Cardiac fibroblast (primary cell): ENCODE results near the gene CFAP46.

Experiments used
- DNase-seq, 2 donors: peaks; one replicate each; pipeline versions ENCODE4 v3.0.0 to v3.0.0-alpha.2; 2010; ENCODE audit warnings: low read depth in 2 of 2
- H3K4me3 ChIP-seq, 2 donors: replicated peaks in 1 of 2; 1 replicate in 1 of 2; 2 replicates in 1 of 2; pipeline ENCODE4 v1.5.1; 2011; ENCODE audit warnings: low read depth in 2 of 2, low read length in 2 of 2, mild to moderate bottlenecking in 2 of 2, moderate library complexity in 1 of 2
- TF ChIP-seq, protein P1 (sequence below): IDR thresholded peaks from one replicate; pipeline ENCODE4 v1.5.1; 2011; ENCODE audit warnings: low read depth, mild to moderate bottlenecking, low read length, inconsistent platforms

CFAP46 gene

DNA sequence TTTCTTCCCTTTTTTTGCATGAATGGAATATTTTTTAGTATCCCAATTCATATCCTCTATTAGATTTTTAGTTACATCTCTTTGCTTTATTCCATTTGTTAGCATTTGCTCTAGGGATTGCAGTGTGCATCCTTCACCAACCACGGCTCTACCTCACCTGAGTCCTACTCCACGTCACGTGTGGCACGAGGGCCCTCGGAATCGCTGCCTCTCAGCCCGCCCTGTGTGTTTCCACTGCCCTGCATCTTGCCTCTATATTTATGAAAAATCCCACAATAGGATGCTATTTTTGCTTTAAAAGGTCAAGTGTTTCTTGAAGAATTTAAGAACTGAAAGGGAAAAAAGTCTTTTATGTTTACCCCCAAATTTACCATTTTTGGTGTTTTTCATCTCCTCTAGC is 41.0 kb downstream of the CFAP46 start:
- DNase-seq: no peak
- no peak overlapping the region for H3K4me3 ChIP-seq
- TF ChIP-seq, protein P1, sequence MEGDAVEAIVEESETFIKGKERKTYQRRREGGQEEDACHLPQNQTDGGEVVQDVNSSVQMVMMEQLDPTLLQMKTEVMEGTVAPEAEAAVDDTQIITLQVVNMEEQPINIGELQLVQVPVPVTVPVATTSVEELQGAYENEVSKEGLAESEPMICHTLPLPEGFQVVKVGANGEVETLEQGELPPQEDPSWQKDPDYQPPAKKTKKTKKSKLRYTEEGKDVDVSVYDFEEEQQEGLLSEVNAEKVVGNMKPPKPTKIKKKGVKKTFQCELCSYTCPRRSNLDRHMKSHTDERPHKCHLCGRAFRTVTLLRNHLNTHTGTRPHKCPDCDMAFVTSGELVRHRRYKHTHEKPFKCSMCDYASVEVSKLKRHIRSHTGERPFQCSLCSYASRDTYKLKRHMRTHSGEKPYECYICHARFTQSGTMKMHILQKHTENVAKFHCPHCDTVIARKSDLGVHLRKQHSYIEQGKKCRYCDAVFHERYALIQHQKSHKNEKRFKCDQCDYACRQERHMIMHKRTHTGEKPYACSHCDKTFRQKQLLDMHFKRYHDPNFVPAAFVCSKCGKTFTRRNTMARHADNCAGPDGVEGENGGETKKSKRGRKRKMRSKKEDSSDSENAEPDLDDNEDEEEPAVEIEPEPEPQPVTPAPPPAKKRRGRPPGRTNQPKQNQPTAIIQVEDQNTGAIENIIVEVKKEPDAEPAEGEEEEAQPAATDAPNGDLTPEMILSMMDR: no peak

DNA sequence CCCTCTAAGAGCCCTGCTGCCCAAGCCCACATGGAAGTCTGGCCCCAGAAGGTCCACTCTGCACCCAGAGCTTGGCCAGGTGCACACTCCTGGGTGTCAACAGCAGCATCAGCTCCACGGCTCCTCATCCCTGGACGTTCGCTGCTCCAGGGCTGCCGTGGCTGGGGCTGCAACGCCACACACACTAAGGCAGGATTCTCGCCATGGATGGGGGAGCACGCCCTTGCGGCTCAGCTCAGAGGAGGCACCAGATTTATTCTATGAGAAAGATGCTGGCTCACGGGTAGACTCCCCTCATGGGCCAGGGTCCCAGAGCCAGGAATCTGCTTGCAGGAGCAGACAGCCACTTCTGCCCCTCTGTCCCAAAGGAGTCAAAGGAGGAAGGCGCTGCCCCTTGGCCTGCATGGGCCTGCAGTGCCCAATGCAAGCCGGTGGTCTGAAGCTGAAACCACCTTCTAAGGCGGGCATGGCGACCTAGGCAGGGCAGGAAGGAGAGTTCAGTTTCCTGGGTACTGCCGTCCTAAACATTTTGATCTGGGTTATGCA is 42.1 kb downstream of the CFAP46 start:
- TF ChIP-seq, protein P1: no peak
- no peak overlapping the region for H3K4me3 ChIP-seq
- no peak for DNase-seq

DNA sequence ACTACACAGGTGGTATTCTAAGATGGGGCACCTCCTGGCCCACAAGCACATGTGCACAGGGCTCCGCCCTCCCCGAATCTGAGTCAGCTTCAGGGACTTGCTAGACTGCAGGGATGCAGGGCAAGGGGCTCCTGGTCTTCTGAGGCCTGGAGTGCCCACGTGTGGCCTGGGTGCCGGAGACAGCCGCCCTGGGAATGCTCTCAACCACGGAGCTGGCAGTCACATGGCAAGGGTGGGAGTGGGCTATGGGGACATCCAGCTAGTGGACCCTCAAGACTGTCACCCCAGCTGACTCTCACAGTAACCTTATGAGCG is 42.7 kb downstream of the CFAP46 start:
- no peak overlapping the region for H3K4me3 ChIP-seq
- TF ChIP-seq, protein P1: no peak
- DNase-seq: no peak

DNA sequence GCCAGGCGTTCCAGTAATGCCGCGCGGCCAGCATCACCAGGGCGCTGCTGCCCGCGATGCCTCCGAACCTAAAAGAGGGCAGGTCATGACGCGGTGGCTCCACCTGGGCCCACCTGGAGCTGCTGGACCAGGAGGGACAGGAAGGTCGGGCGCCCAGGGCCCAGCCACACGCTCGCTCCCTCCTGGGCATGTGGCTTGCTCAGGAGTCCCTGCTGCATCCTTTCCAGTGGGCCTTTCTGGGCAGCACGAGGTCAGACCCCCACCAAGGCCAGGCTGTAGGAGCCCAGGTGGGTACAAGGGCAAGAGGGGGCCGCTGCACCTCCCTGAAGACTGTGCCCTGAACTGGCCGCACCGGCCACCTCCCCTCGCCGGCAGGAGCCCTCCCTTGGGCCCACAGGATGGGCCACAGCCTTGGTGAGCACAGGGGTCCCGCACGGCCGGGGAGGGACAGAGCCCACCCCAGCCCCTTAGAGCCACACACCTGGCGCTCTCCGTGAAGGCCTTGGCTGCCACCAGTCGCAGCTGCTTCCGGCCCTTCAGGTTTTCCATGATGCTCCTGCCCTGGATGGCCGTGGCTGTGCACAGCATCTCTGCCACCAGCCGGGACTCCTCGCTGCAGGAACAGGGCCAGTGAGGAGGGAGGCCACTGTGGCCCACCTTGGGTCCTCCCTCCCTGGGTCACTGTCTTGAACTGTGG is 43.2 kb downstream of the CFAP46 start:
- TF ChIP-seq, protein P1: no peak
- no peak for DNase-seq

DNA sequence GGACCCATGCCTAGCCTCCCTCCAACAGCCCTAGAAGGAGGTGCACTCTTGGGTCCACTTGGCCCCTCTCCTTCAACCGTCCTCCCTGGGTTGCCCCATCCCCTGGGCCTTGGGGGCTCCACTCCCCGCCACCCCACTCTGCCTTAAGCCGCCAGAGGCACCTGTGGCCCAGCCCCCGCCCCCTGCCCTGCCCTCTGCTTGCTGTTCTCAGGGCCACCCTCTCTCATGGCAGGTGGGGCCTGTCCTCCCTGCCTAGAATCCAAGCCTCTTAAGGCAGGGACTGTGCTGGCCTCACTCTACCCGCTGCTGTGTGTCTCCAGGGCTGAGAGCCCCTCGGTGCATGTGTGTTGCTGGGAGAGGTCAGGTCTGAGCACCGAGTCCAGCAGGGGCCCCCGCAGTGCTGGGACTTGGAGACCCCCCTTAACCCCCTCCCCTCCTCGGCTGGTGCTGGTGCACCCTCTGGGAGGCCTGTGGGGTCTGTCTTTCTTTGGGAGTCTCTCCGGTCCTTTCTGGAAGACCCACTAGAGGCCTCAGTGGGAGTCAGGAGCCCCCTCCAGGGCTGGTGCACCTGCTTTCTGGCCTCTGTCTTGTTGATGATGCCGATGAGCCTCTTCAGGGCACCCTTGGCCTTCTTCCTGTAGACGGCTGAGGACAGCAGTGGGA is 43.8 kb downstream of the CFAP46 start:
- TF ChIP-seq, protein P1: no peak
- no peak overlapping the region for H3K4me3 ChIP-seq
- no peak for DNase-seq

More for the DNA sequence above, 43.2 kb downstream of the CFAP46 start:
- no peak overlapping the region for H3K4me3 ChIP-seq

DNA sequence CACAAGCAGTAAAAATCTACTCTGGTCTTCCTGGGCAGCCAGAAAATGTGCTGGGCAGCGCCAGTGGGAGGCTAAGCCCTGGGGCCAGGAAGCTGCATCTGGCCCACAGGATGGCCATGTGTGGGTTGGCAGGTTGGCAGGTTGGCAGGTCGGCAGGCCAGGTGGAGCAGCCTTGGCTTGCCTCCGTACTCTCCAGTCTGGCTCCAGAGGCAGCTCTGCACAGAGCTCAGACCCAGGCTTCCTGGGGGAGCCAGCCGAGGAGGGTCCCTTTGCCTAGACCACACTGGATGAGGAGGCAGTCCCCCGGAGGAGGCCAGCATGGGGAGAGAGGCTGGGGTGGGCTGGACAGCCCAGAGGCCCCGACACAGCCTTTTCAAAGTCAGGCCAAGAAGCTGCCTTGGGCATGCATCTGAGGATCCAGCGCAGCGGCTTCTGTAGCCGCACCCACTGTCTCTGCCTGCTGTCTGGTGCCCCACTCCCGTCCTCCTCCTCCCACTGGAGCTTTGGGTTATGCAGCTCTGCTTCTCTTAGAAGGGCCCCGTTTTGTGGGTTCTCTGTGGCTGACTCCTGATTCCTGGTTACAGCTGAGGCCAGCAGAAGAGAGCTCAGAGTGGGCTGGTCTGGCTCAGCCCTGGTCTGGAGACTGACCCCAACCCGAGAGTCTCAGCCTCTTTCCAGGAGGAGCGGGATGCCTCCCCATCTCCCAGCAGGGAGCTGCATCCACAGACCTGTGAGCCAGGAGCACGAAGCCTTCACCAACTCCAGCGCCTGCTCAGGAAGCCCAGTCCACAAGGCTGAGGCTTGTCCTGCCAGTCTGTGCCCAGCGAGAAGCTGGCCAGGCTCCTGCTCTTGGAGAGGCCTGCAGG is 44.6 kb downstream of the CFAP46 start:
- DNase-seq: no peak
- H3K4me3 ChIP-seq: no peak overlapping the region
- TF ChIP-seq, protein P1: no peak
